PC-9 (cell line): Measurements from ENCODE around the gene RASL11B. TPM values are rescaled to one million over a fixed set of nuclear protein-coding genes. Genes with fewer than 3 reads are reported as not detected.

Experiments
- BruUV-seq: library from RNA; stranded (reverse); fragments of 400-500 nt; replicated peaks from 2 replicates; lab custom pipeline; 2021; lab: Mats Ljungman, UMichigan
- CTCF ChIA-PET: fragments of 300-600 bp; sonication (Branson Sonifier 250); formaldehyde crosslinking; loops from one replicate; lab custom pipeline; 2022; ENCODE audit warnings: antibody characterized with exemption; lab: Charles Lee
- POLR2A ChIA-PET: fragments of 300-600 bp; sonication (Branson Sonifier 250); formaldehyde crosslinking; loops from one replicate; lab custom pipeline; 2022; ENCODE audit warnings: antibody characterized with exemption; ENCODE audit not compliant: unreplicated experiment; lab: Charles Lee
- DNase-seq, 2 experiments: peaks; one replicate each; pipeline versions ENCODE4 v3.0.0 to v3.0.0-alpha.2; 2015 to 2022; ENCODE audit warnings: mixed read lengths in 1 of 2
- H2AFZ ChIP-seq: fragments of 200-600 bp; sonication (generic); 2 replicates; pipeline ENCODE4 v1.8.1; 2017; ENCODE audit warnings: antibody characterized with exemption
- H3F3A ChIP-seq: fragments of 200-600 bp; sonication (generic); 2 replicates; pipeline ENCODE4 v1.8.1; 2017; ENCODE audit warnings: antibody characterized with exemption, mild to moderate bottlenecking, low read depth; ENCODE audit not compliant: insufficient read depth
- H3K27ac ChIP-seq: fragments of 200-600 bp; sonication (generic); 2 replicates; pipeline ENCODE4 v1.6.1; 2016; ENCODE audit warnings: mixed run types
- H3K27me3 ChIP-seq: fragments of 200-600 bp; sonication (generic); 2 replicates; pipeline ENCODE4 v1.6.1; 2016; ENCODE audit warnings: low read depth, mixed run types; ENCODE audit not compliant: insufficient read depth
- H3K36me3 ChIP-seq: fragments of 200-600 bp; sonication (generic); 2 replicates; pipeline ENCODE4 v1.6.1; 2016; ENCODE audit warnings: low read depth, mixed run types
- H3K4me1 ChIP-seq: fragments of 200-600 bp; sonication (generic); replicated peaks from 2 replicates; pipeline ENCODE4 v1.6.1; 2016; ENCODE audit warnings: mixed run types; ENCODE audit not compliant: insufficient read depth
- H3K4me2 ChIP-seq: fragments of 200-600 bp; sonication (generic); 2 replicates; pipeline ENCODE4 v1.6.1; 2017; ENCODE audit warnings: mixed run types
- H3K4me3 ChIP-seq: fragments of 200-600 bp; sonication (generic); 2 replicates; pipeline ENCODE4 v1.6.1; 2016; ENCODE audit warnings: mixed run types
- H3K79me2 ChIP-seq: fragments of 200-600 bp; sonication (generic); 2 replicates; pipeline ENCODE4 v1.6.1; 2017; ENCODE audit warnings: low read depth, mixed run types
- H3K9me2 ChIP-seq: fragments of 200-600 bp; sonication (generic); 2 replicates; pipeline ENCODE4 v1.8.1; 2017; ENCODE audit warnings: mild to moderate bottlenecking; ENCODE audit not compliant: insufficient read depth
- H3K9me3 ChIP-seq: fragments of 200-600 bp; sonication (generic); 2 replicates; pipeline ENCODE4 v1.8.1; 2016; ENCODE audit warnings: low read depth; ENCODE audit not compliant: insufficient read depth
- H4K20me1 ChIP-seq: fragments of 200-600 bp; sonication (generic); 2 replicates; pipeline ENCODE4 v1.8.1; 2017; ENCODE audit not compliant: insufficient read depth
- EZH2 ChIP-seq: fragments of 200-600 bp; sonication (generic); IDR thresholded peaks from 2 replicates; pipeline ENCODE4 v1.8.0; 2017; ENCODE audit warnings: antibody characterized with exemption, low read depth
- intact Hi-C: fragments of 100-400 bp; cut with micrococcal nuclease; formaldehyde crosslinking; loops from one replicate; pipeline ENCODE4 v1.10.0; 2022; ENCODE audit not compliant: unreplicated experiment
- total RNA-seq: library from RNA; stranded (reverse); gene quantifications from 2 replicates; pipeline ENCODE4 v1.2.3, GENCODE V29; 2021
- TF ChIP-seq, protein P1 (sequence below): fragments of 200-600 bp; sonication (generic); conservative IDR thresholded peaks from 2 replicates; pipeline ENCODE4 v1.6.1; 2017; ENCODE audit warnings: mixed run types, antibody characterized with exemption, mild to moderate bottlenecking, moderate library complexity

The RASL11B gene
- total RNA-seq, 1 experiment from 2014 or later: not detected

DNA sequence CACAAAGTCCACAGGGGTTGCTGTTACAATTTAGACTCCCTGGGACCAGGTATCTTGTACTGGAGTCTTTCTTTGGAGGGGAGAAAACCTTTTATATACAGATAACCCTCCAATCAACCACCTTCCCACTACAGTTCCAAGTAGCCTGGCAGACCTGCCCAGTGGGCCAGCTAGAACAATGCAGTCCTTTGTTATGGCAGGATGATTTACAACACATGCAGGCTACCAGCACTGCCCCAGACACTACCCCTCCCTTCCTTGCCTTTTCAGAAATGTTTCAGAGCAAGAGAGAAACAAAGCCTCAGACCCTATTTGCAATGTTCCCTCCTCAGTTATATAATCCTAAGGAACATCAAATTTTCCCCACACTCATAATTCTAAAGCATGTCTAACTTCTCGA is 11.1 kb downstream of the RASL11B start:
- Histone ChIP-seq H3K79me2 (no peaks in the 10 kb centered on the region), H3K9me2 (no peaks in the 10 kb centered on the region), H4K20me1 (no peaks in the 10 kb centered on the region), H3K27ac (no peak overlapping the region), H3K27me3 (no peaks in the 10 kb centered on the region), H3K36me3 (no peaks in the 10 kb centered on the region), H2AFZ (no peak overlapping the region), H3K4me2 (no peak overlapping the region), H3F3A (no peaks in the 10 kb centered on the region), H3K4me1 (no peaks in the 10 kb centered on the region), H3K9me3 (no peaks in the 10 kb centered on the region), H3K4me3 (no peak overlapping the region)
- DNase-seq: no peak
- ChIA-PET POLR2A (no interaction called here), CTCF (no interaction called here)
- intact Hi-C loops: no loop called here
- no TSS peak for BruUV-seq
- TF ChIP-seq EZH2: no peak
- TF ChIP-seq, protein P1, sequence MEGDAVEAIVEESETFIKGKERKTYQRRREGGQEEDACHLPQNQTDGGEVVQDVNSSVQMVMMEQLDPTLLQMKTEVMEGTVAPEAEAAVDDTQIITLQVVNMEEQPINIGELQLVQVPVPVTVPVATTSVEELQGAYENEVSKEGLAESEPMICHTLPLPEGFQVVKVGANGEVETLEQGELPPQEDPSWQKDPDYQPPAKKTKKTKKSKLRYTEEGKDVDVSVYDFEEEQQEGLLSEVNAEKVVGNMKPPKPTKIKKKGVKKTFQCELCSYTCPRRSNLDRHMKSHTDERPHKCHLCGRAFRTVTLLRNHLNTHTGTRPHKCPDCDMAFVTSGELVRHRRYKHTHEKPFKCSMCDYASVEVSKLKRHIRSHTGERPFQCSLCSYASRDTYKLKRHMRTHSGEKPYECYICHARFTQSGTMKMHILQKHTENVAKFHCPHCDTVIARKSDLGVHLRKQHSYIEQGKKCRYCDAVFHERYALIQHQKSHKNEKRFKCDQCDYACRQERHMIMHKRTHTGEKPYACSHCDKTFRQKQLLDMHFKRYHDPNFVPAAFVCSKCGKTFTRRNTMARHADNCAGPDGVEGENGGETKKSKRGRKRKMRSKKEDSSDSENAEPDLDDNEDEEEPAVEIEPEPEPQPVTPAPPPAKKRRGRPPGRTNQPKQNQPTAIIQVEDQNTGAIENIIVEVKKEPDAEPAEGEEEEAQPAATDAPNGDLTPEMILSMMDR: no peak

DNA sequence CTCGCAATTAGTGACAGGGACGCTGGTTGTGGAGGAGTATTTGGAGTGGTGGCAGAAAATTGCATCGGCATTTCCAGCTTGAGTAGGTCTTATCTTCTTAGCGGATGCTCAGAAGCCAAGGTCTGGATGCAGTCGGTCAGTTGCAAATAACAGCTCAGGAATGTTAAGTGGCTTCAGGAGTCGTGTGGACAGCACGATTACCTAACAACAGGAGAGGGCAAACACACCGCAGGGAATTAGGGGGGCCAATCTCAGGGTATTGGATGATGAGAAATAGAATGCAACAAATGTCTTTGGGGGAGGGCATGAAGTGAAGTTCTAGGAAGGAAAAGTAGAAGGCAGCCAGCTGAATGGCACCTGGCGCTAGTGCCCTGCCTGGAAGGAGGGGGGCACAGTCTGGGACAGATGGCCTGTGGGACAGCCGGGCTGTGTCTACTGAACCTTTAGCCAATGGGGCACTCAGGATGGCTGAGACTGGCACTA is 11.8 kb downstream of the RASL11B start:
- H3K4me2 ChIP-seq: no peak overlapping the region
- H3K4me1 ChIP-seq: no peaks in the 10 kb centered on the region
- ChIA-PET POLR2A (no interaction called here), CTCF (no interaction called here)
- no peaks in the 10 kb centered on the region for H3K36me3 ChIP-seq
- no peaks in the 10 kb centered on the region for H3K27me3 ChIP-seq
- no peak overlapping the region for H2AFZ ChIP-seq
- H3K4me3 ChIP-seq: no peak overlapping the region
- no peak for DNase-seq
- no peaks in the 10 kb centered on the region for H3K79me2 ChIP-seq
- no TSS peak for BruUV-seq
- intact Hi-C loops: no loop called here
- TF ChIP-seq, protein P1: no peak
- TF ChIP-seq EZH2: no peak
- no peak overlapping the region for H3K27ac ChIP-seq
- no peaks in the 10 kb centered on the region for H4K20me1 ChIP-seq
- H3F3A ChIP-seq: no peaks in the 10 kb centered on the region
- H3K9me2 ChIP-seq: no peaks in the 10 kb centered on the region
- H3K9me3 ChIP-seq: no peaks in the 10 kb centered on the region

DNA sequence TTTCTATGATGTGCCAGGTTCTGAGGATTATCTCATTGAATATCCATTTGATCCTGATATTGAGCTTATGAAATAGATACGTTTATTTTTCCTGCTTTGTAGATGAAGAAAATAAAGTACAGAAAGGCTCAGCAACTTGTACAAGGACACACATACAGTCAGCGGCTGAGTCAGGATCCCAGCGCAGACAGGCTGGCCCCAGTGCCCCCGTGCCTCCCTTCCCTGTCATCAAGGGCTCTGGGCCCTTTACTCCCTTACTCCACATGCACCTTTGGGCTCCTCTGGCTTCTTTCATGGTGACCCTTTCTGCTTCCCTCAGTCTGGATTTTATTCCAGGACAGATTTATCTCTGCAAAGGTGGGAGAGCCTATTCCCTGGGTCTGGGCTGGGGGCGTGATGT is 12.8 kb downstream of the RASL11B start:
- intact Hi-C loops: no loop called here
- H2AFZ ChIP-seq: no peak overlapping the region
- ChIA-PET POLR2A (interaction anchor here (0.7 kb wide), 1 partner anchor 317 kb away, joined by 11 read pairs; no protein-coding TSS in a partner anchor), CTCF (no interaction called here)
- no TSS peak for BruUV-seq
- no peaks in the 10 kb centered on the region for H4K20me1 ChIP-seq
- no peaks in the 10 kb centered on the region for H3K4me1 ChIP-seq
- H3F3A ChIP-seq: no peaks in the 10 kb centered on the region
- H3K79me2 ChIP-seq: no peaks in the 10 kb centered on the region
- H3K36me3 ChIP-seq: no peaks in the 10 kb centered on the region
- TF ChIP-seq EZH2: no peak
- TF ChIP-seq, protein P1: no peak
- H3K4me2 ChIP-seq: no peak overlapping the region
- H3K9me2 ChIP-seq: no peaks in the 10 kb centered on the region
- no peaks in the 10 kb centered on the region for H3K9me3 ChIP-seq
- DNase-seq: no peak
- H3K27ac ChIP-seq: no peak overlapping the region
- H3K4me3 ChIP-seq: no peak overlapping the region
- no peaks in the 10 kb centered on the region for H3K27me3 ChIP-seq
